CD4-positive, alpha-beta T cell treated with Interleukin-12 subunit alpha and Interleukin-12 subunit beta, for 1 hour (primary cell): Measurements from ENCODE around the gene SGTA.
A peak's percentile ranks its signal among the peaks of the same experiment; 100 is the strongest.
"Not testable (repeated sequence)": the region's sequence is repeated elsewhere in the genome, so short reads cannot be mapped to it uniquely, and the experiment has no call there.

Experiments used
- DNase-seq: peaks from one replicate; pipeline ENCODE4 v3.0.0-alpha.2; 2020

SGTA gene

GRCh38 chr19:2792666-2793065 is 9.6 kb upstream of the SGTA start:
- DNase-seq = not testable (repeated sequence)

GRCh38 chr19:2791876-2792275 is 8.8 kb upstream of the SGTA start:
- DNase-seq = no peak

- DNase-seq = no peak
Observed at GRCh38 chr19:2791440-2791839, 8.4 kb upstream of the SGTA start.

GRCh38 chr19:2790557-2791271 is 7.6 kb upstream of the SGTA start:
- no peak for DNase-seq

- no peak for DNase-seq
Observed at GRCh38 chr19:2790194-2790556, 7.1 kb upstream of the SGTA start.

GRCh38 chr19:2788237-2788636 is 5.2 kb upstream of the SGTA start:
- DNase-seq = no peak

- no peak for DNase-seq
Observed at GRCh38 chr19:2787115-2787514, 4.0 kb upstream of the SGTA start.

- DNase-seq = peak; percentile 98
Observed at GRCh38 chr19:2785244-2785997, 2.3 kb upstream of the SGTA start, which contains the start of gene THOP1. TSS of gene THOP1 (plus strand) at chr19:2785503. CDS start at chr19:2785663, 160 bp downstream.

GRCh38 chr19:2783781-2784145 is 690 bp upstream of the SGTA start:
- DNase-seq = no peak

GRCh38 chr19:2782329-2782935 is 641 bp downstream of the SGTA start:
- no peak for DNase-seq

- DNase-seq = no peak
Observed at GRCh38 chr19:2780284-2780683, 2.8 kb downstream of the SGTA start.

- DNase-seq = no peak
Observed at GRCh38 chr19:2779121-2779740, 3.8 kb downstream of the SGTA start.

GRCh38 chr19:2777952-2778683 is 5.0 kb downstream of the SGTA start:
- DNase-seq = no peak

GRCh38 chr19:2775556-2776430 is 7.3 kb downstream of the SGTA start:
- peak; percentile 73 for DNase-seq

GRCh38 chr19:2774953-2775555 is 8.0 kb downstream of the SGTA start:
- DNase-seq = peak; percentile 27

GRCh38 chr19:2774083-2774679 is 8.9 kb downstream of the SGTA start:
- no peak for DNase-seq

- no peak for DNase-seq
Observed at GRCh38 chr19:2771786-2772674, 11.0 kb downstream of the SGTA start.

- DNase-seq = no peak
Observed at GRCh38 chr19:2770055-2771013, 12.7 kb downstream of the SGTA start.

- DNase-seq = no peak
Observed at GRCh38 chr19:2769218-2769617, 13.9 kb downstream of the SGTA start.
